ENCODE results near the gene HMOX2. TPM values are rescaled to one million over a fixed set of nuclear protein-coding genes. Genes with fewer than 3 reads are reported as not detected.

Gene HMOX2
- total and polyA plus RNA-seq, 2 of the 13 experiments (the other 11 are each of a cell fraction or from before 2014, with no cell fraction given), result 60.3 to 70.4 TPM

DNA sequence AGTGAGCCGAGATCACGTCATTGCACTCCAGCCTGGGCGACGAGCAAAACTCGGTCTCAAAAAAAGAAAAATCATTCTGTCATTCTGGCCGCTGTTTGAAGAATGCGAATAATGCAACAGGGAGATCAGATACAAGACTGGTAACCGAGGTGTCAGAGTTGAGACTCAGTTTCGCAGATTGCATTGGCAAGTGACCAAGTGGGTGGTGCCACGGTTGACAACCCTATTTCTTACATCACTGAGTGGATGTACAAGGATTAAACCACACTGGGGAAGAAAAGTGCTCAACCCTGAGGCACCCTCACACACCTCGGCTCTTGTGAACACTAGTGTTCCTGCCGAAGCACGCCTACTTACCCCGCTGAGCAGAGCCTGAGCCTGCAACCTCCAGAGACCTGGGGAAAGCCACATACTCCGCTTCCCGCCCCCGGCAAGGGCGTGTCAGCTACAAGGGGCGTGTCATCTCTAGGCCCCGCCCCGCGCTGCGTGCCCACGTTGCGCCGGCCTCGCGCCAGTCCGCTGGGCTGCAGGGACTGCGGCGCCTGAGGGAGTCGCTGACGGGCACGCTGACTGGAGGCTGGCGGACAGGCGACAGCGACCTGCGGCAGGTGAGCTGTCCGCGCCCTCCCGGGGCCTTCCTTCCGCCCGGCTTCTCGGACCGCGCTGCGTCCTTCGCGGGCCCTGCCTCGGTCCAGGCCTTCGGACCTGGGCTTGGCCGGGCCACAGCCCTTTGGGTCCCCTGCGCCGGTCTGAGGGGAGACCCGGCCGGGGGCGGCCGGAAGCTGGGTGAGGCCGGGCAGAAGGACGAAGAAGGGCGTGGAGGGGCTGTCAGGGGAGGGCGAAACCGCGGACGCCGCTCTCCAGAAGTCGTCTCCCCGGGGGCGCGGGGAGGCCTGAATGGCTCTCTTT lies at the start of gene HMOX2 (continued):
- TF ChIP-seq, protein P1, sequence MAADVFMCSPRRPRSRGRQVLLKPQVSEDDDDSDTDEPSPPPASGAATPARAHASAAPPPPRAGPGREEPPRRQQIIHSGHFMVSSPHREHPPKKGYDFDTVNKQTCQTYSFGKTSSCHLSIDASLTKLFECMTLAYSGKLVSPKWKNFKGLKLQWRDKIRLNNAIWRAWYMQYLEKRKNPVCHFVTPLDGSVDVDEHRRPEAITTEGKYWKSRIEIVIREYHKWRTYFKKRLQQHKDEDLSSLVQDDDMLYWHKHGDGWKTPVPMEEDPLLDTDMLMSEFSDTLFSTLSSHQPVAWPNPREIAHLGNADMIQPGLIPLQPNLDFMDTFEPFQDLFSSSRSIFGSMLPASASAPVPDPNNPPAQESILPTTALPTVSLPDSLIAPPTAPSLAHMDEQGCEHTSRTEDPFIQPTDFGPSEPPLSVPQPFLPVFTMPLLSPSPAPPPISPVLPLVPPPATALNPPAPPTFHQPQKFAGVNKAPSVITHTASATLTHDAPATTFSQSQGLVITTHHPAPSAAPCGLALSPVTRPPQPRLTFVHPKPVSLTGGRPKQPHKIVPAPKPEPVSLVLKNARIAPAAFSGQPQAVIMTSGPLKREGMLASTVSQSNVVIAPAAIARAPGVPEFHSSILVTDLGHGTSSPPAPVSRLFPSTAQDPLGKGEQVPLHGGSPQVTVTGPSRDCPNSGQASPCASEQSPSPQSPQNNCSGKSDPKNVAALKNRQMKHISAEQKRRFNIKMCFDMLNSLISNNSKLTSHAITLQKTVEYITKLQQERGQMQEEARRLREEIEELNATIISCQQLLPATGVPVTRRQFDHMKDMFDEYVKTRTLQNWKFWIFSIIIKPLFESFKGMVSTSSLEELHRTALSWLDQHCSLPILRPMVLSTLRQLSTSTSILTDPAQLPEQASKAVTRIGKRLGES (CRISPR knock-in tag; IDR thresholded peaks at IDR 0.05; ENCODE audit: borderline replicate concordance), result no peak
- TF ChIP-seq ZNF788 (CRISPR knock-in tag; IDR thresholded peaks at IDR 0.05; ENCODE audit: borderline replicate concordance) (peak; percentile 86), WIZ (CRISPR knock-in tag; IDR thresholded peaks at IDR 0.05) (peak; percentile 74; the same call in 1 of the 2 replicates), YEATS4 (CRISPR knock-in tag; IDR thresholded peaks at IDR 0.05; ENCODE audit: borderline replicate concordance) (peak; percentile 88), ZNF567 (CRISPR knock-in tag; IDR thresholded peaks at IDR 0.05; ENCODE audit: borderline replicate concordance) (peak; percentile 67), MIER2 (CRISPR knock-in tag; IDR thresholded peaks at IDR 0.05) (peak; percentile 60; the same call in 1 of the 2 replicates), ZNF451 (CRISPR knock-in tag; IDR thresholded peaks at IDR 0.05) (peak; percentile 63; the same call in 1 of the 2 replicates), ZNF143 (CRISPR knock-in tag; IDR thresholded peaks at IDR 0.05) (peak; percentile 50; the same call in 1 of the 2 replicates), NR2F1 (CRISPR knock-in tag; IDR thresholded peaks at IDR 0.05) (no peak; a peak in 1 of 4 replicates), MYC (CRISPR knock-in tag; IDR thresholded peaks at IDR 0.05; ENCODE audit: borderline replicate concordance) (peak; percentile 93), ZBTB38 (CRISPR knock-in tag; IDR thresholded peaks at IDR 0.05) (peak; percentile 96), BHLHE40 (IDR thresholded peaks at IDR 0.05; ENCODE audit: low read length) (peak; percentile 75), BRD4 (CRISPR knock-in tag; IDR thresholded peaks at IDR 0.05) (0 out of 2 replicates have a peak, but pooled peaks have one; percentile 32), RAD51 (IDR thresholded peaks at IDR 0.05; ENCODE audit: borderline replicate concordance) (no peak), ZNF552 (CRISPR knock-in tag; IDR thresholded peaks at IDR 0.05; ENCODE audit: borderline replicate concordance) (peak; percentile 91), ZNF850 (CRISPR knock-in tag; conservative IDR thresholded peaks at IDR 0.05) (no peak), HNF4G (IDR thresholded peaks at IDR 0.05; ENCODE audit: borderline replicate concordance, low read depth, low read length) (no peak), HNF4G (CRISPR knock-in tag; IDR thresholded peaks at IDR 0.05; ENCODE audit: borderline replicate concordance, low read depth) (peak; percentile 42; the same call in 1 of the 2 replicates), CAMTA2 (CRISPR knock-in tag; IDR thresholded peaks at IDR 0.05; ENCODE audit: borderline replicate concordance) (0 out of 2 replicates have a peak, but pooled peaks have one; percentile 2), GABPB1 (CRISPR knock-in tag; IDR thresholded peaks at IDR 0.05) (peak; percentile 87)
- TF ChIP-seq, protein P2, sequence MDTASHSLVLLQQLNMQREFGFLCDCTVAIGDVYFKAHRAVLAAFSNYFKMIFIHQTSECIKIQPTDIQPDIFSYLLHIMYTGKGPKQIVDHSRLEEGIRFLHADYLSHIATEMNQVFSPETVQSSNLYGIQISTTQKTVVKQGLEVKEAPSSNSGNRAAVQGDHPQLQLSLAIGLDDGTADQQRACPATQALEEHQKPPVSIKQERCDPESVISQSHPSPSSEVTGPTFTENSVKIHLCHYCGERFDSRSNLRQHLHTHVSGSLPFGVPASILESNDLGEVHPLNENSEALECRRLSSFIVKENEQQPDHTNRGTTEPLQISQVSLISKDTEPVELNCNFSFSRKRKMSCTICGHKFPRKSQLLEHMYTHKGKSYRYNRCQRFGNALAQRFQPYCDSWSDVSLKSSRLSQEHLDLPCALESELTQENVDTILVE (CRISPR knock-in tag; IDR thresholded peaks at IDR 0.05), result 0 out of 2 replicates have a peak, but pooled peaks have one; percentile 39
- TF ChIP-seq, protein P3, sequence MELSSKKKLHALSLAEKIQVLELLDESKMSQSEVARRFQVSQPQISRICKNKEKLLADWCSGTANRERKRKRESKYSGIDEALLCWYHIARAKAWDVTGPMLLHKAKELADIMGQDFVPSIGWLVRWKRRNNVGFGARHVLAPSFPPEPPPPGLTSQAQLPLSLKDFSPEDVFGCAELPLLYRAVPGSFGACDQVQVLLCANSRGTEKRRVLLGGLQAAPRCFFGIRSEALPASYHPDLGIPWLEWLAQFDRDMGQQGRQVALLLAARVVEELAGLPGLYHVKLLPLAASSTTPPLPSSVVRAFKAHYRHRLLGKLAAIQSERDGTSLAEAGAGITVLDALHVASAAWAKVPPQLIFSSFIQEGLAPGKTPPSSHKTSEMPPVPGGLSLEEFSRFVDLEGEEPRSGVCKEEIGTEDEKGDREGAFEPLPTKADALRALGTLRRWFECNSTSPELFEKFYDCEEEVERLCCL (CRISPR knock-in tag; IDR thresholded peaks at IDR 0.05; ENCODE audit: borderline replicate concordance), result peak; percentile 57; the same call in 1 of the 2 replicates
